CD4-positive, CD25-positive, alpha-beta regulatory T cell (primary cell): ENCODE measurements around the gene SCAP. TPM values are rescaled to one million over a fixed set of nuclear protein-coding genes. Genes with fewer than 3 reads are reported as not detected.

Experiments used
- ATAC-seq, 2 donors: fragments of 150-1000 bp; cut with Tn5 transposase; one replicate each; pipeline ENCODE4 v1.10.0; 2021; ENCODE audit warnings: low read depth in 2 of 2, moderate number of reproducible peaks in 2 of 2, moderate library complexity in 1 of 2
- DNase-seq, 3 donors: peaks; one replicate each; pipeline versions ENCODE4 v3.0.0 to v3.0.0-alpha.2; 2012 to 2022; ENCODE audit warnings: mixed read lengths in 1 of 3
- H3K27ac ChIP-seq: one replicate; pipeline ENCODE4 v1.7.0; 2013; ENCODE audit warnings: mild to moderate bottlenecking, low read length; ENCODE audit not compliant: insufficient read depth, poor library complexity, severe bottlenecking
- H3K27me3 ChIP-seq: one replicate; pipeline ENCODE4 v1.7.0; 2013; ENCODE audit warnings: low read length; ENCODE audit not compliant: control insufficient read depth, insufficient read depth
- H3K36me3 ChIP-seq: one replicate; pipeline ENCODE4 v1.7.0; 2013; ENCODE audit warnings: mild to moderate bottlenecking, low read length, moderate library complexity; ENCODE audit not compliant: control insufficient read depth, insufficient read depth
- H3K4me1 ChIP-seq: 2 replicates; pipeline ENCODE4 v1.7.0; 2013; ENCODE audit warnings: mild to moderate bottlenecking, low read length; ENCODE audit not compliant: insufficient read depth, control insufficient read depth, poor library complexity, severe bottlenecking
- H3K4me3 ChIP-seq: one replicate; pipeline ENCODE4 v1.7.0; 2013; ENCODE audit warnings: low read depth, mild to moderate bottlenecking, low read length, moderate library complexity
- H3K9me3 ChIP-seq, 2 experiments: 1 replicate in 1 of 2; 2 replicates in 1 of 2; pipeline ENCODE4 v1.7.0; 2013; ENCODE audit warnings: low read length in 2 of 2, mild to moderate bottlenecking in 1 of 2, moderate library complexity in 1 of 2; ENCODE audit not compliant: control insufficient read depth in 2 of 2
- H3K27ac Mint-ChIP-seq, 3 donors: one replicate each; pipeline ENCODE4 v1.8.0; 2020 to 2022; ENCODE audit warnings: mild to moderate bottlenecking in 3 of 3, mixed read lengths in 3 of 3, moderate library complexity in 2 of 3
- H3K27me3 Mint-ChIP-seq: one replicate; pipeline ENCODE4 v1.8.0; 2022; ENCODE audit warnings: mild to moderate bottlenecking, mixed read lengths
- H3K36me3 Mint-ChIP-seq: one replicate; pipeline ENCODE4 v1.8.0; 2020; ENCODE audit warnings: mixed read lengths
- H3K4me1 Mint-ChIP-seq, 4 donors: one replicate each; pipeline ENCODE4 v1.8.0; 2020 to 2022; ENCODE audit warnings: mixed read lengths in 4 of 4, mild to moderate bottlenecking in 1 of 4
- H3K4me3 Mint-ChIP-seq, 4 donors: one replicate each; pipeline ENCODE4 v1.8.0; 2020 to 2022; ENCODE audit warnings: mild to moderate bottlenecking in 4 of 4, mixed read lengths in 4 of 4, moderate library complexity in 3 of 4
- H3K9me3 Mint-ChIP-seq, 7 donors: one replicate each; pipeline ENCODE4 v1.8.0; 2020 to 2022; ENCODE audit warnings: mixed read lengths in 7 of 7, mild to moderate bottlenecking in 3 of 7, moderate library complexity in 2 of 7
- polyA plus RNA-seq, 4 donors: library from polyadenylated mRNA; unstranded; fragments of 300-500 nt; fragmentation: Illumina TruSeq; gene quantifications; one replicate each; pipeline ENCODE4 v1.2.3, GENCODE V29; 2021
- total RNA-seq: library from RNA; stranded (reverse); gene quantifications from one replicate; pipeline ENCODE4 v1.2.3, GENCODE V29; 2022

The SCAP gene
- total and polyA plus RNA-seq, 5 donors from 2014 or later, result 43.2 to 92.4 (median 47.1) TPM

- DNase-seq (no peak), ATAC-seq (no peak)
- Histone ChIP-seq H3K4me1 (no peaks in the 10 kb centered on the region), H3K27ac (no peak overlapping the region), H3K27me3 (no peaks in the 10 kb centered on the region), H3K36me3 (peaks cover 28% of the 10 kb centered on the region), H3K9me3 (no peaks in the 10 kb centered on the region), H3K4me3 (no peak overlapping the region)
- H3K27ac Mint-ChIP-seq, result peak overlapping the region in 2 of 3 donors; percentile 15 to 88
- H3K4me3 Mint-ChIP-seq, result no peak overlapping the region
- peaks cover 12 to 44% (median 35%) of the 10 kb centered on the region in 4 donors for H3K4me1 Mint-ChIP-seq
- H3K27me3 Mint-ChIP-seq, result no peaks in the 10 kb centered on the region
- H3K9me3 Mint-ChIP-seq, result no peaks in the 10 kb centered on the region
- peaks cover 9% of the 10 kb centered on the region for H3K36me3 Mint-ChIP-seq
These were observed 80.9 kb downstream of the SCAP start for GRCh38 chr3:47394881-47395280.

- H3K27ac Mint-ChIP-seq, result peak overlapping the region; percentile 15 to 88 (median 74)
- H3K36me3 Mint-ChIP-seq, result peaks cover 9% of the 10 kb centered on the region
- H3K4me1 Mint-ChIP-seq, result peaks cover 12 to 42% (median 35%) of the 10 kb centered on the region in 4 donors
- Histone ChIP-seq H3K4me3 (no peak overlapping the region), H3K27ac (no peak overlapping the region), H3K36me3 (peaks cover 28% of the 10 kb centered on the region), H3K9me3 (no peaks in the 10 kb centered on the region), H3K27me3 (no peaks in the 10 kb centered on the region), H3K4me1 (no peaks in the 10 kb centered on the region)
- H3K4me3 Mint-ChIP-seq, result no peak overlapping the region
- no peaks in the 10 kb centered on the region for H3K9me3 Mint-ChIP-seq
- ATAC-seq, result no peak
- no peak for DNase-seq
- H3K27me3 Mint-ChIP-seq, result no peaks in the 10 kb centered on the region
These were observed 81.4 kb downstream of the SCAP start for GRCh38 chr3:47394140-47394870.

GRCh38 chr3:47392933-47393332 lies 82.8 kb downstream of the SCAP start:
- Histone ChIP-seq H3K27me3 (no peaks in the 10 kb centered on the region), H3K4me1 (no peaks in the 10 kb centered on the region), H3K27ac (no peak overlapping the region), H3K4me3 (no peak overlapping the region), H3K36me3 (peaks cover 29% of the 10 kb centered on the region), H3K9me3 (no peaks in the 10 kb centered on the region)
- DNase-seq (no peak), ATAC-seq (no peak)
- no peaks in the 10 kb centered on the region for H3K27me3 Mint-ChIP-seq
- peaks cover 13 to 43% (median 31%) of the 10 kb centered on the region in 4 donors for H3K4me1 Mint-ChIP-seq
- H3K27ac Mint-ChIP-seq, result peak overlapping the region in 2 of 3 donors; percentile 69 to 80
- no peak overlapping the region for H3K4me3 Mint-ChIP-seq
- H3K36me3 Mint-ChIP-seq, result peaks cover 9% of the 10 kb centered on the region
- no peaks in the 10 kb centered on the region for H3K9me3 Mint-ChIP-seq

GRCh38 chr3:47385796-47386195 lies 89.9 kb downstream of the SCAP start:
- peaks cover 31% of the 10 kb centered on the region for H3K36me3 ChIP-seq
- H3K4me1 ChIP-seq, result peaks cover 7% of the 10 kb centered on the region
- DNase-seq (no peak), ATAC-seq (no peak)
- Mint-ChIP-seq H3K4me3 (peak overlapping the region in 3 of 4 donors; percentile 27 to 74 (median 73)), H3K9me3 (no peaks in the 10 kb centered on the region), H3K27ac (peak overlapping the region in 2 of 3 donors; percentile 17 to 95), H3K36me3 (peaks cover 11% of the 10 kb centered on the region), H3K27me3 (no peaks in the 10 kb centered on the region), H3K4me1 (peaks cover 23 to 65% (median 44%) of the 10 kb centered on the region in 4 donors)
- no peak overlapping the region for H3K27ac ChIP-seq
- no peaks in the 10 kb centered on the region for H3K9me3 ChIP-seq
- H3K27me3 ChIP-seq, result no peaks in the 10 kb centered on the region
- no peak overlapping the region for H3K4me3 ChIP-seq

DNA sequence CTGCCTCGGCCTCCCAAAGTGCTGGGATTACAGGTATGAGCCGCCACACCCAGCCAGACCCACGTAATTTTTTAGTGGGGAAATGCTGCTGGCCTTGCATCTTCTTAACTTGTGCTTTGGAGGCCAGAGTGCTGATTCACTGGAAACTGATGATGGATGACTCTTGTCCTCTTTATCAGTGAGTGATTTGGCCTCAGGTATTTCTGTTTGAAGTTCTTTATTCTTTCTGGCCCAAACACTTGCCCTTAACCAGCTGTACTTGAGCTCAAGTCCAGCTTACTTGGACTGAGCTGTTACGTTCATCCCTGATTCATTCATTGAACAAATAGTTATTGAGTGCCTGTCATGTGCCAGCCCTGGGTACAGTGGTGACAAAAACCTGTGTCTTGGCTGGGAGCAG lies 90.7 kb downstream of the SCAP start:
- peak overlapping the region in 1 of 3 donors; percentile 25 for H3K27ac Mint-ChIP-seq
- H3K9me3 ChIP-seq, result no peaks in the 10 kb centered on the region
- H3K4me1 ChIP-seq, result peaks cover 12% of the 10 kb centered on the region
- no peaks in the 10 kb centered on the region for H3K27me3 ChIP-seq
- peak overlapping the region in 2 of 4 donors; percentile 50 to 74 for H3K4me3 Mint-ChIP-seq
- DNase-seq (no peak), ATAC-seq (no peak)
- no peaks in the 10 kb centered on the region for H3K27me3 Mint-ChIP-seq
- H3K4me3 ChIP-seq, result no peak overlapping the region
- H3K4me1 Mint-ChIP-seq, result peaks cover 28 to 69% (median 46%) of the 10 kb centered on the region in 4 donors
- H3K27ac ChIP-seq, result no peak overlapping the region
- H3K9me3 Mint-ChIP-seq, result no peaks in the 10 kb centered on the region
- H3K36me3 Mint-ChIP-seq, result peaks cover 11% of the 10 kb centered on the region
- H3K36me3 ChIP-seq, result peaks cover 29% of the 10 kb centered on the region

DNA sequence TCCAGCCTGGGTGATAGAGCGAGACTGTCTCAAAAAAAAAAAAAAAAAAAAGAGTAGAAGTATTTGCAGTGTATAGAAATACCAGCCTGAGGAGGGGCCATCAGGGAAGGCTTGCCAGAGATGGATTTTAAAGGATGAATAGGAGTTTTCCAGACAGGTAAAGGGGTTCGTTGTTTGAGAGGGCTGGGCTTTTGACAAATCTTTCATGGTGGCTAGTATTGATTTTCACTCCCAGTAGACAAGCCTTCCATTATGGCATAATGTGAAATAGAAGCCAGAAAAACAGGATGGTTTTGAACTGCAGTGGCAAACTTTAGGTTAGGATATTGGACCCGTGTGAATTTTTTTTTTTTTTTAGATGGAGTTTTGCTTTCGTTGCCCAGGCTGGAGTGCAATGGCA lies 91.3 kb downstream of the SCAP start:
- no peak for ATAC-seq
- H3K4me3 Mint-ChIP-seq, result peak overlapping the region in 2 of 4 donors; percentile 16 to 74
- H3K36me3 Mint-ChIP-seq, result peaks cover 11% of the 10 kb centered on the region

DNA sequence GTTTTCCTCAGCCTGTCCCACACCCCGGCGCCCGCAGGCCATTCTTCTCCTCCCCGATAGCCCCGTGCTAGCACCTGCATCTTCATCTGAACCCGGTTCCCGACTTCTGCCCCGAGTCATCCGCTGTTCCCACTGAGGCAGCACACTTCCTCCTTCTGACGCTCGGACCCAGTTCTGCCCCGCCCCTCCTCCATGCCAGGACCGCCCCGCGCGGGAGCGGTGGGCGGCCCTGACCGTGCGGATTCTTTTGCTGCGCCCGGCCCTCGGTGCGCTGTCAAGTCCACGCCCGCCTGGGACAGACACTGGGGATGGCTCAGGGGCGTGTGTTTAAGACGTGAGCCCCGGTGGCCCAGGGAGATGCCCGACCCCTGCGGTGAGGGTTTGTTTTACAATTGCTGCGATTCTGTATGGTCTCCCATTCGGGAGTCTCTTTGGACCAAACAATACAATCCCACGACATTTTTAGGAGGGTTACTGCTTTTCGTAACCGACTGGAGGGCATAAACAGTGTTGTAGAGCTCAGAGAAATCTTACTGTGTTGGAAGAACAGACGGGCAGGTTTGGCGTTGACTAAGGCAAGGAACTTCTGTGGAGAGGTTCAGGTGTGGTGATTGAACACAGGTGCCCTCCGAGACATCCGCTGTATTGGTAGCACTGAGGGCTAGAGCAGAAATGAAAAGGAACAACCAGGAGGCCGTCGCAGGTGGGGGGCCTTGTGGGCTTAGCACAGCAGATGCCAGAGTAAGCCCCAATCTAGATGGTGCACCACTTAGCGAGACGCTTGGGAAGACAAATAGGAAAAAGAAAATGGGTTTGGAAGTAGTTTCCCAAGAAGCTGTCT lies 94.2 kb downstream of the SCAP start:
- no peaks in the 10 kb centered on the region for H3K27me3 ChIP-seq
- DNase-seq (peak in 2 of 3 donors; percentile 68 to 87), ATAC-seq (peak; percentile 18 to 35)
- Mint-ChIP-seq H3K4me3 (peak overlapping the region; percentile 92 to 99 (median 98)), H3K27me3 (no peaks in the 10 kb centered on the region), H3K27ac (peak overlapping the region; percentile 99 to 100 (median 100)), H3K9me3 (no peaks in the 10 kb centered on the region), H3K36me3 (peaks cover 6% of the 10 kb centered on the region), H3K4me1 (peaks cover 26 to 74% (median 52%) of the 10 kb centered on the region in 4 donors)
- peak overlapping the region; percentile 94 for H3K27ac ChIP-seq
- H3K4me3 ChIP-seq, result peak overlapping the region; percentile 85
- no peaks in the 10 kb centered on the region for H3K9me3 ChIP-seq
- H3K36me3 ChIP-seq, result peaks cover 5% of the 10 kb centered on the region
- peaks cover 20% of the 10 kb centered on the region for H3K4me1 ChIP-seq

More for the DNA sequence above, 91.3 kb downstream of the SCAP start:
- Mint-ChIP-seq H3K27me3 (no peaks in the 10 kb centered on the region), H3K4me1 (peaks cover 32 to 75% (median 52%) of the 10 kb centered on the region in 4 donors), H3K9me3 (no peaks in the 10 kb centered on the region), H3K27ac (no peak overlapping the region)
- H3K9me3 ChIP-seq, result no peaks in the 10 kb centered on the region
- peaks cover 17% of the 10 kb centered on the region for H3K4me1 ChIP-seq
- peaks cover 29% of the 10 kb centered on the region for H3K36me3 ChIP-seq
- no peak overlapping the region for H3K4me3 ChIP-seq
- H3K27ac ChIP-seq, result no peak overlapping the region
- H3K27me3 ChIP-seq, result no peaks in the 10 kb centered on the region
- no peak for DNase-seq
